ENCODE data around the gene SNX22. TPM values are rescaled to one million over a fixed set of nuclear protein-coding genes. Genes with fewer than 3 reads are reported as not detected.

The SNX22 gene
- total and polyA plus RNA-seq, 2 of the 8 experiments (the other 6 are each of a cell fraction or from before 2014, with no cell fraction given), result 4.9 TPM

GRCh38 chr15:64180235-64180824 is 28.8 kb downstream of the SNX22 start:
- no peak overlapping the region for H4K91ac ChIP-seq (replicated peaks; ENCODE audit: insufficient read length, low read length)
- H4K20me1 ChIP-seq (replicated peaks in 1 of 2; ENCODE audit: control insufficient read depth in 1 of 2, insufficient read depth in 2 of 2, low read length in 2 of 2), result peaks cover 0 to 4% of the 10 kb centered on the region in 2 experiments
- no peak overlapping the region for H2BK12ac ChIP-seq (ENCODE audit: low read depth, low read length)
- H3K18ac ChIP-seq (ENCODE audit: extremely low read depth, low read length), result no peak overlapping the region
- no peak overlapping the region for H2BK20ac ChIP-seq (ENCODE audit: low read length)
- CTCF ChIA-PET (ENCODE audit: partially characterized antibody), result interaction anchor here (0.6 kb wide), 2 partner anchors 182 to 185 kb away, joined by 3 read pairs; no protein-coding TSS in a partner anchor
- no peaks in the 10 kb centered on the region for H3K23me2 ChIP-seq (ENCODE audit: low read depth, low read length)
- H3K23ac ChIP-seq (ENCODE audit: insufficient read length), result no peak overlapping the region
- FAIRE-seq (no peak), DNase-seq (ENCODE audit: low read depth in 1 of 2, low spot score in 2 of 2) (no peak)
- H3K79me2 ChIP-seq (ENCODE audit: control insufficient read depth in 1 of 2, insufficient read depth in 2 of 2, low read length in 2 of 2), result no peaks in the 10 kb centered on the region
- no peak overlapping the region for H4K5ac ChIP-seq (ENCODE audit: insufficient read length, low read depth, low read length)
- TF ChIP-seq CHD2 (IDR thresholded peaks at IDR 0.05; ENCODE audit: low read length) (no peak), BCL11A (IDR thresholded peaks at IDR 0.05; ENCODE audit: low read depth in 2 of 2, low read length in 2 of 2) (no peak)
- WGBS, 2 experiments (ENCODE audit: extremely low coverage in 1 of 2, insufficient coverage in 1 of 2, insufficient read length in 1 of 2, insufficient replicate concordance in 2 of 2, low coverage in 1 of 2, low lambda C conversion rate in 2 of 2, missing lambda C conversion rate in 1 of 2), result 87% methylated on average over 8 of the region's 8 CpGs; no CpG with 5 or more reads in 1 of the 2 experiments
- no peak overlapping the region for H3K56ac ChIP-seq (replicated peaks; ENCODE audit: insufficient read length, low read depth, low read length)
- no peak overlapping the region for H3K4me2 ChIP-seq (ENCODE audit: insufficient read depth in 1 of 2, low read depth in 2 of 2, low read length in 2 of 2)
- H3K27ac ChIP-seq (ENCODE audit: low read depth, low read length), result no peak overlapping the region
- no peak overlapping the region for H3K9ac ChIP-seq (replicated peaks in 1 of 4; ENCODE audit: extremely low read depth in 1 of 4, low read depth in 3 of 4, low read length in 3 of 4)
- H2BK120ac ChIP-seq (replicated peaks; ENCODE audit: low read depth, low read length), result no peak overlapping the region
- no peaks in the 10 kb centered on the region; the same call in 1 of the 2 replicates for H3K79me1 ChIP-seq (ENCODE audit: low read depth, low read length)
- no peaks in the 10 kb centered on the region for H3K27me3 ChIP-seq (replicated peaks in 1 of 4; ENCODE audit: control insufficient read depth in 3 of 4, extremely low read depth in 1 of 4, insufficient read depth in 3 of 4, low read length in 3 of 4)
- no peak overlapping the region for H2BK5ac ChIP-seq (ENCODE audit: low read depth, low read length)
- H3K9me3 ChIP-seq (ENCODE audit: insufficient read depth in 2 of 2, low read depth in 1 of 2, low read length in 1 of 2), result no peaks in the 10 kb centered on the region
- H2AFZ ChIP-seq (ENCODE audit: low read length), result no peak overlapping the region
- H3K36me3 ChIP-seq (ENCODE audit: control insufficient read depth in 2 of 4, insufficient read depth in 4 of 4, low read length in 3 of 4), result peaks cover 0 to 3% (median 0%) of the 10 kb centered on the region in 4 experiments; a peak in 3 of 8 replicates
- H3K4me3 ChIP-seq (ENCODE audit: extremely low read depth in 1 of 4, insufficient read depth in 2 of 4, low read depth in 3 of 4, low read length in 4 of 4), result no peak overlapping the region
- H3K4me1 ChIP-seq (replicated peaks in 1 of 4; ENCODE audit: control insufficient read depth in 3 of 4, insufficient read depth in 4 of 4, low read length in 3 of 4), result no peaks in the 10 kb centered on the region
- H3K4ac ChIP-seq (replicated peaks; ENCODE audit: insufficient read length, low read depth, low read length), result no peak overlapping the region
- POLR2A ChIA-PET (ENCODE audit: partially characterized antibody), result no interaction called here
- H2BK15ac ChIP-seq (ENCODE audit: low read length), result no peak overlapping the region
- H3K14ac ChIP-seq (ENCODE audit: insufficient read length), result no peak overlapping the region
- no peak overlapping the region for H4K8ac ChIP-seq (ENCODE audit: extremely low read depth, insufficient read depth, low read length)
- H2AK5ac ChIP-seq (ENCODE audit: low read depth, low read length), result no peak overlapping the region
